SK-N-SH (cell line): Measurements from ENCODE around the gene RREB1. TPM values are rescaled to one million over a fixed set of nuclear protein-coding genes. Genes with fewer than 3 reads are reported as not detected.

Experiments
- CTCF ChIA-PET: fragments of 300-600, 350-600 bp; formaldehyde crosslinking; extraction: SDS; loops from one replicate; lab custom pipeline; 2021; lab: Yijun Ruan, JAX
- POLR2A ChIA-PET: fragments of 350-600 bp; sonication (Branson Sonifier 250); formaldehyde crosslinking; extraction: SDS; loops from one replicate; lab custom pipeline; 2020; ENCODE audit warnings: antibody characterized with exemption, inconsistent platforms; lab: Yijun Ruan, JAX
- DNase-seq: peaks from one replicate; pipeline ENCODE4 v3.0.0; 2012
- H2AFZ ChIP-seq: fragments of 200-600 bp; sonication (generic); 2 replicates; pipeline ENCODE4 v1.8.1; 2016; ENCODE audit warnings: antibody characterized with exemption, mild to moderate bottlenecking, low read depth
- H3F3A ChIP-seq: fragments of 200-600 bp; sonication (generic); replicated peaks from 2 replicates; pipeline ENCODE3; 2016; ENCODE audit warnings: antibody characterized with exemption, mild to moderate bottlenecking; ENCODE audit not compliant: insufficient read depth
- H3K27ac ChIP-seq, 2 experiments: fragments of 200-500 bp in 1 of 2; fragments of 200-600 bp in 1 of 2; sonication (Bioruptor generic) in 1 of 2; sonication (generic), shearing (Covaris generic) in 1 of 2; 2 replicates each; pipeline versions ENCODE4 v1.5.1 to v1.6.1; 2014 to 2016; ENCODE audit warnings: low read depth in 2 of 2, inconsistent platforms in 1 of 2, low read length in 1 of 2, mild to moderate bottlenecking in 1 of 2, mixed read lengths in 1 of 2
- H3K27me3 ChIP-seq: fragments of 200-600 bp; sonication (generic), shearing (Covaris generic); 2 replicates; pipeline ENCODE4 v1.6.1; 2016; ENCODE audit warnings: mixed run types; ENCODE audit not compliant: insufficient read depth
- H3K36me3 ChIP-seq, 2 experiments: fragments of 200-500 bp in 1 of 2; fragments of 200-600 bp in 1 of 2; sonication (Bioruptor generic) in 1 of 2; sonication (generic) in 1 of 2; replicated peaks in 1 of 2; 2 replicates each; pipeline versions ENCODE3 to v1.5.1; 2014 to 2016; ENCODE audit warnings: low read length in 1 of 2, mild to moderate bottlenecking in 1 of 2; ENCODE audit not compliant: insufficient read depth in 2 of 2, control insufficient read depth in 1 of 2
- H3K4me1 ChIP-seq, 2 experiments: fragments of 200-500 bp in 1 of 2; fragments of 200-600 bp in 1 of 2; sonication (Bioruptor generic) in 1 of 2; sonication (generic), shearing (Covaris generic) in 1 of 2; 2 replicates each; pipeline versions ENCODE4 v1.5.1 to v1.6.1; 2014 to 2016; ENCODE audit warnings: low read depth in 1 of 2, low read length in 1 of 2, mixed run types in 1 of 2; ENCODE audit not compliant: insufficient read depth in 2 of 2, control insufficient read depth in 1 of 2
- H3K4me2 ChIP-seq: fragments of 200-600 bp; sonication (generic), shearing (Covaris generic); 2 replicates; pipeline ENCODE4 v1.6.1; 2017; ENCODE audit warnings: mixed run types
- H3K4me3 ChIP-seq, 2 experiments: fragments of 200-500 bp in 1 of 2; fragments of 200-600 bp in 1 of 2; sonication (Bioruptor generic) in 1 of 2; sonication (generic), shearing (Covaris generic) in 1 of 2; 2 replicates each; pipeline versions ENCODE4 v1.5.1 to v1.8.1; 2014 to 2016; ENCODE audit warnings: low read depth in 2 of 2, inconsistent platforms in 1 of 2, low read length in 1 of 2, mild to moderate bottlenecking in 1 of 2, mixed read lengths in 1 of 2, moderate library complexity in 1 of 2
- H3K79me2 ChIP-seq: fragments of 200-600 bp; sonication (generic); 2 replicates; pipeline ENCODE4 v1.8.1; 2017; ENCODE audit warnings: mild to moderate bottlenecking; ENCODE audit not compliant: insufficient read depth
- H3K9ac ChIP-seq: fragments of 200-600 bp; sonication (generic); 2 replicates; pipeline ENCODE4 v1.6.1; 2017; ENCODE audit warnings: mixed run types
- H3K9me2 ChIP-seq: fragments of 200-600 bp; sonication (generic); 2 replicates; pipeline ENCODE4 v1.6.1; 2017; ENCODE audit warnings: mixed run types
- H3K9me3 ChIP-seq: fragments of 200-600 bp; sonication (generic); 2 replicates; pipeline ENCODE4 v1.6.1; 2017; ENCODE audit warnings: mixed run types, mild to moderate bottlenecking, moderate library complexity
- H4K20me1 ChIP-seq: fragments of 200-600 bp; sonication (generic); 2 replicates; pipeline ENCODE4 v1.6.1; 2017; ENCODE audit warnings: mild to moderate bottlenecking, mixed run types; ENCODE audit not compliant: insufficient read depth
- MAX ChIP-seq: IDR thresholded peaks from 2 replicates; pipeline ENCODE4 v1.4.0; 2012; ENCODE audit warnings: low read depth
- PBX3 ChIP-seq: IDR thresholded peaks from 2 replicates; pipeline ENCODE4; 2012
- POLR2AphosphoS5 ChIP-seq: IDR thresholded peaks from 2 replicates; pipeline ENCODE4 v1.6.1; 2012; ENCODE audit warnings: low read depth, low read length
- REST ChIP-seq: IDR thresholded peaks from 2 replicates; pipeline ENCODE4 v1.6.1; 2012; ENCODE audit warnings: mild to moderate bottlenecking, low read depth, low read length, moderate library complexity
- TAF1 ChIP-seq: IDR thresholded peaks from 2 replicates; pipeline ENCODE4 v1.6.1; 2012; ENCODE audit warnings: low read depth, mild to moderate bottlenecking, low read length, moderate library complexity, borderline replicate concordance
- USF2 ChIP-seq: fragments of 150-350 bp; IDR thresholded peaks from 2 replicates; pipeline ENCODE4 v1.6.1; 2017; ENCODE audit warnings: antibody characterized with exemption, low read length, low read depth, borderline replicate concordance
- YY1 ChIP-seq: IDR thresholded peaks from 2 replicates; pipeline ENCODE4 v1.4.0; 2012; ENCODE audit warnings: low read depth, mild to moderate bottlenecking
- ZBTB33 ChIP-seq: IDR thresholded peaks from 2 replicates; pipeline ENCODE4 v1.4.0; 2012; ENCODE audit warnings: low read depth, borderline replicate concordance
- WGBS: methylation state at CpG from one replicate; pipeline ENCODE4 v1.1.6; 2017; ENCODE audit warnings: low lambda C conversion rate; 5-methylcytosine and 5-hydroxymethylcytosine counted together
- polyA plus RNA-seq, 3 experiments: library from polyadenylated mRNA; depleted of rRNA; stranded (reverse); fragments of >200 nt; gene quantifications; 2 replicates each; pipeline ENCODE4 v1.2.3, GENCODE V29; 2012

Gene RREB1
- polyA plus RNA-seq, 1 of the 3 experiments (the other 2 are of a cell fraction), result 2.0 TPM

- peaks cover 92% of the 10 kb centered on the region for H3K79me2 ChIP-seq
- peak overlapping the region; percentile 80 for H3K4me2 ChIP-seq
- peak overlapping the region; percentile 67 for H3K9ac ChIP-seq
- H3K27ac ChIP-seq, result peak overlapping the region; percentile 63 to 64
- peaks cover 10% of the 10 kb centered on the region for H3F3A ChIP-seq
- 15% methylated on average over 23 of the region's 67 CpGs for WGBS
- no peaks in the 10 kb centered on the region for H4K20me1 ChIP-seq
- no peaks in the 10 kb centered on the region for H3K27me3 ChIP-seq
- peak overlapping the region; percentile 82 for H2AFZ ChIP-seq
- no peaks in the 10 kb centered on the region for H3K9me3 ChIP-seq
- ChIA-PET CTCF (no interaction called here), POLR2A (no interaction called here)
- peaks cover 0 to 4% of the 10 kb centered on the region in 2 experiments; a peak in 2 of 4 replicates for H3K4me1 ChIP-seq
- peak; percentile 95 for DNase-seq
- H3K4me3 ChIP-seq, result peak overlapping the region; percentile 61 to 63
- TF ChIP-seq MAX (peak; percentile 83), USF2 (no peak), POLR2AphosphoS5 (peak; percentile 32; the same call in 1 of the 2 replicates), PBX3 (peak; percentile 93), REST (no peak), YY1 (peak; percentile 54; the same call in 1 of the 2 replicates), ZBTB33 (no peak), TAF1 (peak; percentile 41; the same call in 1 of the 2 replicates)
- no peaks in the 10 kb centered on the region for H3K9me2 ChIP-seq
- H3K36me3 ChIP-seq, result no peaks in the 10 kb centered on the region
These were observed 33.0 kb downstream of the RREB1 start for GRCh38 chr6:7140631-7141378.
